Measurements from ENCODE around the gene C21orf58.

The C21orf58 gene

GRCh38 chr21:46299167-46299566 is 24.5 kb downstream of the C21orf58 start:
- Mint-ChIP-seq H3K27ac (no peak overlapping the region), H3K4me3 (peak overlapping the region; percentile 36), H3K4me1 (peaks cover 13% of the 10 kb centered on the region), H3K36me3 (peaks cover 28% of the 10 kb centered on the region), H3K9me3 (no peaks in the 10 kb centered on the region)
- no peak for ATAC-seq
- DNase-seq (ENCODE audit: low spot score in 2 of 2) = no peak

GRCh38 chr21:46297338-46298271 is 26.1 kb downstream of the C21orf58 start:
- no peak for DNase-seq (ENCODE audit: low spot score in 2 of 2)
- H3K36me3 Mint-ChIP-seq = peaks cover 15% of the 10 kb centered on the region
- H3K27ac Mint-ChIP-seq = no peak overlapping the region
- H3K4me3 Mint-ChIP-seq = peak overlapping the region; percentile 36
- H3K9me3 Mint-ChIP-seq = no peaks in the 10 kb centered on the region
- no peak for ATAC-seq
- H3K4me1 Mint-ChIP-seq = peaks cover 13% of the 10 kb centered on the region

- Mint-ChIP-seq H3K27ac (peak overlapping the region; percentile 61), H3K9me3 (no peaks in the 10 kb centered on the region), H3K4me3 (peak overlapping the region; percentile 36), H3K4me1 (peaks cover 13% of the 10 kb centered on the region), H3K36me3 (peaks cover 15% of the 10 kb centered on the region)
- ATAC-seq (peak; percentile 86), DNase-seq (ENCODE audit: low spot score in 2 of 2) (peak in 1 of 2 donors; percentile 79)
Observed at GRCh38 chr21:46295996-46296752, 27.5 kb downstream of the C21orf58 start.

- Mint-ChIP-seq H3K4me1 (peaks cover 13% of the 10 kb centered on the region), H3K27ac (peak overlapping the region; percentile 61), H3K36me3 (peaks cover 15% of the 10 kb centered on the region), H3K9me3 (no peaks in the 10 kb centered on the region), H3K4me3 (peak overlapping the region; percentile 36)
- ATAC-seq (no peak), DNase-seq (ENCODE audit: low spot score in 2 of 2) (no peak)
Observed at GRCh38 chr21:46295177-46295770, 28.4 kb downstream of the C21orf58 start.

GRCh38 chr21:46294647-46295176 is 29.0 kb downstream of the C21orf58 start:
- Mint-ChIP-seq H3K4me1 (peaks cover 17% of the 10 kb centered on the region), H3K4me3 (no peak overlapping the region), H3K9me3 (no peaks in the 10 kb centered on the region), H3K27ac (peak overlapping the region; percentile 61), H3K36me3 (peaks cover 18% of the 10 kb centered on the region)
- DNase-seq (ENCODE audit: low spot score in 2 of 2) = no peak
- ATAC-seq = no peak

GRCh38 chr21:46291561-46291960 is 32.1 kb downstream of the C21orf58 start:
- no peak overlapping the region for H3K27ac Mint-ChIP-seq
- DNase-seq (ENCODE audit: low spot score in 2 of 2) = no peak
- no peak overlapping the region for H3K4me3 Mint-ChIP-seq
- H3K36me3 Mint-ChIP-seq = peaks cover 24% of the 10 kb centered on the region
- H3K4me1 Mint-ChIP-seq = peaks cover 27% of the 10 kb centered on the region
- H3K9me3 Mint-ChIP-seq = no peaks in the 10 kb centered on the region
- ATAC-seq = no peak

GRCh38 chr21:46289655-46290179 is 34.0 kb downstream of the C21orf58 start:
- H3K27ac Mint-ChIP-seq = no peak overlapping the region
- H3K4me3 Mint-ChIP-seq = no peak overlapping the region
- H3K36me3 Mint-ChIP-seq = peaks cover 35% of the 10 kb centered on the region
- DNase-seq (ENCODE audit: low spot score in 2 of 2) (no peak), ATAC-seq (no peak)
- H3K4me1 Mint-ChIP-seq = peaks cover 30% of the 10 kb centered on the region
- no peaks in the 10 kb centered on the region for H3K9me3 Mint-ChIP-seq

GRCh38 chr21:46287541-46287940 is 36.1 kb downstream of the C21orf58 start:
- DNase-seq (ENCODE audit: low spot score in 2 of 2) (no peak), ATAC-seq (no peak)
- peaks cover 41% of the 10 kb centered on the region for H3K4me1 Mint-ChIP-seq
- no peak overlapping the region for H3K27ac Mint-ChIP-seq
- H3K36me3 Mint-ChIP-seq = peaks cover 57% of the 10 kb centered on the region
- H3K4me3 Mint-ChIP-seq = peak overlapping the region; percentile 96
- no peaks in the 10 kb centered on the region for H3K9me3 Mint-ChIP-seq

GRCh38 chr21:46286648-46287002 is 37.0 kb downstream of the C21orf58 start:
- ATAC-seq = peak; percentile 32
- peaks cover 41% of the 10 kb centered on the region for H3K4me1 Mint-ChIP-seq
- H3K27ac Mint-ChIP-seq = peak overlapping the region; percentile 94
- H3K4me3 Mint-ChIP-seq = peak overlapping the region; percentile 96
- DNase-seq (ENCODE audit: low spot score in 2 of 2) = no peak
- H3K36me3 Mint-ChIP-seq = peaks cover 66% of the 10 kb centered on the region
- H3K9me3 Mint-ChIP-seq = no peaks in the 10 kb centered on the region

- peak; percentile 95 for ATAC-seq
- Mint-ChIP-seq H3K4me1 (peaks cover 45% of the 10 kb centered on the region), H3K36me3 (peaks cover 72% of the 10 kb centered on the region), H3K27ac (peak within 1 kb of the TSS; percentile 94), H3K9me3 (no peaks in the 10 kb centered on the region), H3K4me3 (peak within 1 kb of the TSS; percentile 96)
- DNase-seq (ENCODE audit: low spot score in 2 of 2) = peak; percentile 76 to 92
Observed at GRCh38 chr21:46285761-46286647, 37.7 kb downstream of the C21orf58 start, which contains the start of gene YBEY. Gene YBEY (plus strand): TSS chr21:46286342. CDS start chr21:46286914, 572 bp downstream.

GRCh38 chr21:46285206-46285661 is 38.4 kb downstream of the C21orf58 start, which contains the start of gene MCM3AP:
Gene MCM3AP (minus strand): TSS chr21:46285611. CDS start chr21:46285286, 325 bp downstream.
- no peak for ATAC-seq
- H3K9me3 Mint-ChIP-seq = no peaks in the 10 kb centered on the region
- H3K36me3 Mint-ChIP-seq = peaks cover 73% of the 10 kb centered on the region
- DNase-seq (ENCODE audit: low spot score in 2 of 2) = no peak
- peak within 1 kb of the TSS; percentile 94 for H3K27ac Mint-ChIP-seq
- H3K4me1 Mint-ChIP-seq = peaks cover 49% of the 10 kb centered on the region
- peak within 1 kb of the TSS; percentile 96 for H3K4me3 Mint-ChIP-seq

GRCh38 chr21:46284733-46285132 is 38.9 kb downstream of the C21orf58 start:
- Mint-ChIP-seq H3K27ac (peak overlapping the region; percentile 94), H3K4me3 (peak overlapping the region; percentile 96), H3K9me3 (no peaks in the 10 kb centered on the region), H3K36me3 (peaks cover 76% of the 10 kb centered on the region), H3K4me1 (peaks cover 45% of the 10 kb centered on the region)
- no peak for DNase-seq (ENCODE audit: low spot score in 2 of 2)
- no peak for ATAC-seq

GRCh38 chr21:46284077-46284644 is 39.5 kb downstream of the C21orf58 start:
- Mint-ChIP-seq H3K36me3 (peaks cover 81% of the 10 kb centered on the region), H3K27ac (peak overlapping the region; percentile 39), H3K9me3 (no peaks in the 10 kb centered on the region), H3K4me3 (peak overlapping the region; percentile 96), H3K4me1 (peaks cover 42% of the 10 kb centered on the region)
- no peak for DNase-seq (ENCODE audit: low spot score in 2 of 2)
- ATAC-seq = no peak

All from stimulated activated effector memory CD8-positive, alpha-beta T cell treated with anti-CD3 and anti-CD28 coated beads, Interleukin-12 subunit alpha, Interleukin-12 subunit beta, amount 100 ng/mL, for 72 hours (primary cell).